Cardiac fibroblast (primary cell): ENCODE data around the gene MKKS.
"Not testable (repeated sequence)": the region's sequence is repeated elsewhere in the genome, so short reads cannot be mapped to it uniquely, and the experiment has no call there.

ENCODE experiments used
- DNase-seq, 2 donors: peaks; one replicate each; pipeline versions ENCODE4 v3.0.0 to v3.0.0-alpha.2; 2010; ENCODE audit warnings: low read depth in 2 of 2
- H3K4me3 ChIP-seq, 2 donors: replicated peaks in 1 of 2; 1 replicate in 1 of 2; 2 replicates in 1 of 2; pipeline ENCODE4 v1.5.1; 2011; ENCODE audit warnings: low read depth in 2 of 2, low read length in 2 of 2, mild to moderate bottlenecking in 2 of 2, moderate library complexity in 1 of 2
- TF ChIP-seq, protein P1 (sequence below): IDR thresholded peaks from one replicate; pipeline ENCODE4 v1.5.1; 2011; ENCODE audit warnings: low read depth, mild to moderate bottlenecking, low read length, inconsistent platforms

Gene MKKS

GRCh38 chr20:10423735-10424134 is 10.3 kb downstream of the MKKS start:
- no peak overlapping the region for H3K4me3 ChIP-seq
- DNase-seq = no peak
- TF ChIP-seq, protein P1, sequence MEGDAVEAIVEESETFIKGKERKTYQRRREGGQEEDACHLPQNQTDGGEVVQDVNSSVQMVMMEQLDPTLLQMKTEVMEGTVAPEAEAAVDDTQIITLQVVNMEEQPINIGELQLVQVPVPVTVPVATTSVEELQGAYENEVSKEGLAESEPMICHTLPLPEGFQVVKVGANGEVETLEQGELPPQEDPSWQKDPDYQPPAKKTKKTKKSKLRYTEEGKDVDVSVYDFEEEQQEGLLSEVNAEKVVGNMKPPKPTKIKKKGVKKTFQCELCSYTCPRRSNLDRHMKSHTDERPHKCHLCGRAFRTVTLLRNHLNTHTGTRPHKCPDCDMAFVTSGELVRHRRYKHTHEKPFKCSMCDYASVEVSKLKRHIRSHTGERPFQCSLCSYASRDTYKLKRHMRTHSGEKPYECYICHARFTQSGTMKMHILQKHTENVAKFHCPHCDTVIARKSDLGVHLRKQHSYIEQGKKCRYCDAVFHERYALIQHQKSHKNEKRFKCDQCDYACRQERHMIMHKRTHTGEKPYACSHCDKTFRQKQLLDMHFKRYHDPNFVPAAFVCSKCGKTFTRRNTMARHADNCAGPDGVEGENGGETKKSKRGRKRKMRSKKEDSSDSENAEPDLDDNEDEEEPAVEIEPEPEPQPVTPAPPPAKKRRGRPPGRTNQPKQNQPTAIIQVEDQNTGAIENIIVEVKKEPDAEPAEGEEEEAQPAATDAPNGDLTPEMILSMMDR = no peak

- TF ChIP-seq, protein P1 = no peak
- DNase-seq = peak in 1 of 2 donors; percentile 51
- no peak overlapping the region for H3K4me3 ChIP-seq
Observed at GRCh38 chr20:10419550-10420133, 14.4 kb downstream of the MKKS start.

- not testable (repeated sequence) for H3K4me3 ChIP-seq, DNase-seq
Observed at GRCh38 chr20:10417218-10417617, 16.8 kb downstream of the MKKS start.

DNA sequence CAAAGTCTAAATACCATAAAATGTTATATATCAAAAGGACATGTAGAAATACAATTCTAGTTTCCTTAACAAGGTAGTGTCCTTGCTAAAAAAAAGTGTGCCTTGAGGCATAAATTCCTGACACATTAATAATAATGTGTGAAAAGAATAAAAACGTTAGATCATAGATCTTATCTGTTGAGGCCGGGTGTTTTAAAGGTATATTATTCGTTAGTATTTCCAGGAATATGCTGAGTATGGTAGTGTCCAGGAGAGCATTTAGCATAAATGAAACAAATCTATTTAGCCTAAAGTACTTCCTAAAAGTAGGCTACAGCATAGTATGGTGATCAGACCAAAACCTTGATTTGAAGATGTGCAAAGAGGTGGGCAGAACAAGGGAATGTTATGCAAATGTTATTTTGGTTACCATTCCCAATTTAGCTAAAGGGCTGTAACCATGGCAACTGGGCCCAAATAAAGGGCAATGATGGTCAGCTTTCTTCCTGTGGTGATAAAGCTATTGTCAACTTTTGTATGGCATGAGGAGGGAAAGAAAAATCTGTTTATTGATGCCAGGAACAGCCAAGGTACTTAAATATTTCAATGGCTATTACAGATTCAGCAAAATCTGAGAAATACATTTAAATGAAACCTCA is 18.9 kb downstream of the MKKS start:
- DNase-seq = peak; percentile 35 to 53
- TF ChIP-seq, protein P1 = no peak
- H3K4me3 ChIP-seq = no peak overlapping the region

DNA sequence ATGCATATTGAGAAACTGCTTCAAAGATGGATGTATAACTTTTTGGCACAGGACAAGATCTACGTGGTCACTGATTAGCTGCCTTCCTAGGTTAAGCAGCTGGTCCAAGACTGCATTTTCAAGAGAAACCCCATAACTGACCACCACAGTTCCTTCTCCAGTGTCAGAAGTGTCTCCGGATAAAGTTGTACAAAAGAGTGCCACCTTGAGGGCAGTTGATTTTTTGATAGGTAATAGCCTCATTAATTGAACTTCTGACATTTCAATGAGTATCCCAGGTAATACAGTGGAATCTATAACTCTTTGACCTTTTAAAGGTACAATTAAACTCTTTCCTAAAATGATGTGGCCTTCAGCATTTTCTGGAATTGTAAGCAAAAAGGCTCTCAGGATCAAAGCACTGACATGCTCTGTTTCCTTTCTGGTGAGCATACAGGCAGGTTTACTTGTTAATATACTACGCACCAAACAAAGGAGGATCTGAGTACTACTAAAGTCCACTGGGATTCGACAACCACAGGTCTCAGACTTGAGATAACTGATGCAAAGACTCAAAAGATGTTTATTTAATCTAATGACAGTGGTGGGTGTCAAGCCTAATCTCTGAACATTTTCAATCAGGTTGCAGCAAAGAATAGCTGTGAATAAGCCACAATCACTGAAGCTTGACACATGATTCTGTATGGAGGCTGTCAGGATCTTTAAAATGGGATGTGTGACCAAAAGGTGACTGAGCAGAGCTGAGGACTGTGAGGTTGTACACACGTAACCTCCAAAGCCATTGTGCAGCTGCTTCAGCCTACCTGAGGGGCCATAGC is 21.2 kb downstream of the MKKS start:
- H3K4me3 ChIP-seq = no peak overlapping the region
- peak; percentile 9 to 29 for DNase-seq
- TF ChIP-seq, protein P1 = peak; percentile 2

- no peak for DNase-seq
- TF ChIP-seq, protein P1 = no peak
- H3K4me3 ChIP-seq = no peak overlapping the region
Observed at GRCh38 chr20:10411673-10412072, 22.3 kb downstream of the MKKS start.
